GM19351 (cell line): ENCODE results near the gene SYPL2.
A peak's percentile ranks its signal among the peaks of the same experiment; 100 is the strongest.
"Not testable (repeated sequence)": the region's sequence is repeated elsewhere in the genome, so short reads cannot be mapped to it uniquely, and the experiment has no call there.

Source experiments
- ATAC-seq: cut with Tn5 transposase; IDR thresholded peaks from one replicate; pipeline ENCODE4 v1.9.1; 2021; ENCODE audit warnings: mild to moderate bottlenecking, moderate library complexity; ENCODE audit not compliant: unreplicated experiment

The SYPL2 gene

GRCh38 chr1:109466452-109467300 is at the start of gene SYPL2:
TSS of gene SYPL2 (plus strand) at chr1:109466546. CDS start at chr1:109466844, 298 bp downstream.
- no peak for ATAC-seq

- no peak for ATAC-seq
These were observed 42.8 kb upstream of the SYPL2 start for GRCh38 chr1:109423498-109423897.

GRCh38 chr1:109425391-109426280 is 40.7 kb upstream of the SYPL2 start:
- ATAC-seq, result peak; percentile 19

GRCh38 chr1:109426281-109427170 is 39.8 kb upstream of the SYPL2 start, which contains the start of gene PSMA5:
TSS of gene PSMA5 (minus strand) at chr1:109426448. CDS start at chr1:109426330, 118 bp downstream.
- peak; percentile 94 for ATAC-seq

- no peak for ATAC-seq
These were observed 39.2 kb upstream of the SYPL2 start for GRCh38 chr1:109427171-109427467.

GRCh38 chr1:109432336-109432735 is 34.0 kb upstream of the SYPL2 start:
- ATAC-seq, result no peak

- no peak for ATAC-seq
These were observed 33.0 kb upstream of the SYPL2 start for GRCh38 chr1:109433322-109433721.

- no peak for ATAC-seq
These were observed 31.9 kb upstream of the SYPL2 start for GRCh38 chr1:109434484-109434883.

GRCh38 chr1:109438798-109439297 is 27.5 kb upstream of the SYPL2 start:
- ATAC-seq, result peak; percentile 56

GRCh38 chr1:109441069-109441468 is 25.3 kb upstream of the SYPL2 start:
- ATAC-seq, result no peak

- no peak for ATAC-seq
These were observed 22.9 kb upstream of the SYPL2 start for GRCh38 chr1:109443476-109443875.

GRCh38 chr1:109444346-109444745 is 22.0 kb upstream of the SYPL2 start:
- no peak for ATAC-seq

- not testable (repeated sequence) for ATAC-seq
These were observed 20.2 kb upstream of the SYPL2 start for GRCh38 chr1:109445949-109446695.

GRCh38 chr1:109447524-109447923 is 18.8 kb upstream of the SYPL2 start:
- no peak for ATAC-seq

GRCh38 chr1:109454497-109455133 is 11.7 kb upstream of the SYPL2 start:
- no peak for ATAC-seq

GRCh38 chr1:109457819-109458218 is 8.5 kb upstream of the SYPL2 start:
- no peak for ATAC-seq

GRCh38 chr1:109466125-109466451 is 258 bp upstream of the SYPL2 start:
- ATAC-seq, result no peak

- ATAC-seq, result no peak
These were observed 993 bp downstream of the SYPL2 start for GRCh38 chr1:109467301-109467777.

GRCh38 chr1:109468061-109468460 is 1.7 kb downstream of the SYPL2 start:
- no peak for ATAC-seq
